ENCODE data around the gene AFDN.

GRCh38 chr6:167921831-167922230 lies 95.1 kb downstream of the AFDN start:
- TF ChIP-seq CTCF (IDR thresholded peaks at IDR 0.05) (no peak), POLR2A (IDR thresholded peaks at IDR 0.05) (no peak), EP300 (IDR thresholded peaks at IDR 0.05) (no peak)
